OCI-LY3 (cell line): ENCODE results near the gene WDR77.

Experiments
- EZH2phosphoT487 ChIP-seq: fragments of 200-600 bp; shearing (Covaris generic); IDR thresholded peaks from 2 replicates; pipeline ENCODE4 v1.6.1; 2018; ENCODE audit warnings: antibody characterized with exemption, mixed run types, low read depth
- TF ChIP-seq, protein P1 (sequence below): fragments of 200-600, 300-600 bp; sonication (generic); IDR thresholded peaks from 2 replicates; pipeline ENCODE4 v1.5.1; 2014; ENCODE audit warnings: antibody characterized with exemption, low read length, low read depth

DNA sequence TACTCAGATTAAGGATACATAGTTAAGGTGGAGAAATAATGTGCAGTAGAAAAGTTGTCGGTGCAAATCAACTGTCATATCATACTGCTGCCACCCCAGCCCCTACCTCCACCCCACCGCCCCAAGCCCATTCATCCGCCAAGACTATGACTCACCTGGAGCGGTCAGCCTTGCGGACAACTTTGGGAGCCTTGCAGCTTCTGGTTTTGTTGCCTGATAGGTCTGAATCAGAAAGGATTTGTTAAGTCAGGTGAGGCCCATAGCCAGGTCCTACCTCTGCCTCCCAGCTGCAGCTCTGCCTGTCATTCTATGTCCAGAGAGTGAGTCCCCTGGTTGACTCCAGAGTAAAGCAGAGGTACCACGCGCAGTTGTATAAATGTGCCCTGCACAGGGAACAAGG lies 37.4 kb upstream of the WDR77 start:
- TF ChIP-seq, protein P1, sequence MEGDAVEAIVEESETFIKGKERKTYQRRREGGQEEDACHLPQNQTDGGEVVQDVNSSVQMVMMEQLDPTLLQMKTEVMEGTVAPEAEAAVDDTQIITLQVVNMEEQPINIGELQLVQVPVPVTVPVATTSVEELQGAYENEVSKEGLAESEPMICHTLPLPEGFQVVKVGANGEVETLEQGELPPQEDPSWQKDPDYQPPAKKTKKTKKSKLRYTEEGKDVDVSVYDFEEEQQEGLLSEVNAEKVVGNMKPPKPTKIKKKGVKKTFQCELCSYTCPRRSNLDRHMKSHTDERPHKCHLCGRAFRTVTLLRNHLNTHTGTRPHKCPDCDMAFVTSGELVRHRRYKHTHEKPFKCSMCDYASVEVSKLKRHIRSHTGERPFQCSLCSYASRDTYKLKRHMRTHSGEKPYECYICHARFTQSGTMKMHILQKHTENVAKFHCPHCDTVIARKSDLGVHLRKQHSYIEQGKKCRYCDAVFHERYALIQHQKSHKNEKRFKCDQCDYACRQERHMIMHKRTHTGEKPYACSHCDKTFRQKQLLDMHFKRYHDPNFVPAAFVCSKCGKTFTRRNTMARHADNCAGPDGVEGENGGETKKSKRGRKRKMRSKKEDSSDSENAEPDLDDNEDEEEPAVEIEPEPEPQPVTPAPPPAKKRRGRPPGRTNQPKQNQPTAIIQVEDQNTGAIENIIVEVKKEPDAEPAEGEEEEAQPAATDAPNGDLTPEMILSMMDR: no peak
- no peak for TF ChIP-seq EZH2phosphoT487
